ENCODE data around the gene ERCC2.

Gene ERCC2

DNA sequence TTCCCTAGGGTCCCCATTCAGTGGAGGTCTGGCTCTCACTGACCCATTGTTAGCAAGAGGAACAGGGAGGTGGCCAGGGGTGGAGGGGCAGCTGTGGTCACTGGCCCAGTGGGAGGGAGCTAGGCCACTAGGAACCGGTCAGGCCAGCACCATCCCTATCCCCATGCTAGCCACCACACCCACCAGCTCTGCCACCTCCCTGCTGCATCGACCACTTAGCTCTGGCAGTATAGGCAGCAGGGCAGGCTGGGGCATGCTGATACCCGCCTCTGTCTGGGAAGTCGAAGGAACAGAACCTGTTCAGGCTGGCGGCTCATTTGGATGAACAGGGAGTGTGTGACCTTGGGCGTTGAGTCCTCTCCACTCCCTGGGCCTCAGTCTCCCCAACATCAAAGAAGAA is 29.8 kb upstream of the ERCC2 start:
- DNase-seq, result no peak

DNA sequence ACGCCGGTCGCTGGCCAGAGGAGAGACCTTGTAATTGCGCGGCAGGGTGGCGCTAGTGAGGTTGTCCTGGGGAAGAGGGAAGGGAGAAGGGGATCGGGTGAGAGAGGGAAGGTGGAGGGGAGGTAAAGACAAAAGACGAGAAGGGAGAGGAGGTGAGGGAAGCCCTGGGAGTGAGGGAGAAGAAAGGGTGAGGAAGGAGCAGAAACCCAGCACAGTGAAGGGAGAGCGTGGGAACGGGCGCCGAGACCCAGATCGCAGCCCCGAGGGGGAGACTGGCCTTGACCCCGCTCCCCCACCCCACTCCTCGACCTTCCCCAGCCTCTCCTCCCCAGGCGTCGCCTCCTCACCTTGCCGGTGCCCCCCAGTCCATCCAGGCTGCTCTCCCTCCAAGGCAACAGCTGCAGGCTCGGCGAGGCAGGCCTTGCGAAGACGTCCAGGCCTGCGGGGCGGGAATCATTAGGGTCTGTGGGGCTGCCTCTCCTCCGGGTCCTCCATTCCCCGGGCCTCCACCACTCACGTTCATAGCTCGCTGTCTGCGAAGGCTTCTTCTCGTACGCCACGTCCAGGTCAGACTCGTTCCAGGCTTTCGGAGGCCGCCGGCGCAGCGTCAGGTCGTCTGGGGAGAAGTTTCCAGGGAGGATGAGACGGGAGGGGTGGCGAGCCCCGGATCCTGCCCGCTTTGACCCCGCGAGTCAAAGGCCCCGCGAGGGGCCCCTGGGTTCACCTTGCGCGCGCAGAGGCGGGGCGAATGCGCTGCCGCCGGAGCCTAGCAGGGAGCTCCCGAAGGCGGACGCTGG is 25.6 kb upstream of the ERCC2 start:
- DNase-seq, result no peak

- no peak for DNase-seq
These were observed 21.7 kb upstream of the ERCC2 start for GRCh38 chr19:45391871-45392665.

DNA sequence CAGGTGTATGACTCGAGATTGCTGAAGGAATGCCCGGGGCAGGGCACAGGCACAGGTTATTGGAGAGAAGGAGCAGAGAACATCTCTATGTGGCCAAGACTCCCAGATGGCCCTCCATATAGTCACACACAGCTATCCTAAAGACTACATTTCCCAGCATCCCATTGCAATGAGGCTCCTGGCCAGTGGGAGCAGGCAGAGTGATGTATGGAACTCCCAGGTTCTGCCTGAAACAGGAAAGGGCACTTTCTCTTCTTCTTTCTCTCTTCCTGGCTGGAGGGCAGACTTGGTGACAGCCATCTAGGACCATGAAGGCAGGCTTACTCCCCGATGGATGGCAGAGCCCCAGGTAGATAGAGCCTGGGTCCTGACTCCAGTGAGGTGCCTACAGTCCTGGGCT is 21.0 kb upstream of the ERCC2 start:
- DNase-seq, result no peak

GRCh38 chr19:45385392-45386221 is 15.2 kb upstream of the ERCC2 start:
- DNase-seq, result no peak

- DNase-seq, result no peak
These were observed 12.1 kb upstream of the ERCC2 start for GRCh38 chr19:45382426-45382825.

GRCh38 chr19:45380107-45380506 is 9.7 kb upstream of the ERCC2 start:
- no peak for DNase-seq

DNA sequence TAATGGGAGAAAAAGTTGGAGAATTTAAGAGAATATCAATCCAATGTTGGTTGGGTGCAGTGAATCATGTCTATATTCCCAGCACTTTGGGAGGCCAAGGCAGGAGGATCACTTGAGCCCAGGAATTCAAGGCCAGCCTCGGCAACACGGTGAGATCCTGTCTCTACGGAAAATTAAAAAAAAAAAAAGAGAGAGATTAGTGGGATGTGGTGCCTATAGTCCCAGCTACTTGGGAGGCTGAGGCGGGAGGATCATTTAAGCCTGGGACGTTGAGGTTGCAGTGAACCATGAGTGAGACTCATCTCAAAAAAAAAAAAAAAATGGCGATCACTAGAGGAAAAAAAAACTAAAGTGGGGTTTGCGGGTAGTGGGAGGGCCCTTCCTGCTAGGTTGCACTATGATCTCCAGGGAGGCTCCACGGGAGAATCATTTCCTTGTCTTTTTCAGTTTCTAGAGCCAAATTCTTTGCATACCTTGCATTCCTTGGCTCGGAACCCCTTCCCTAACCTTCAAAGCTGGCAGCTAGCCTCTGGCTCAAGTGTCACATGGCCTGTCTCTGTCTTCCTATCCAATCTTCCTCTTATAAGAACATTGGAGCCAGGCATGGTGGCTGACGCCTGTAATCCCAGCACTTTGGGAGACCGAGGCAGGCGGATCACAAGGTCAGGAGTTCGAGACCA is 5.8 kb upstream of the ERCC2 start:
- DNase-seq, result no peak

- DNase-seq, result no peak
These were observed 1.5 kb downstream of the ERCC2 start for GRCh38 chr19:45368737-45369340.

DNA sequence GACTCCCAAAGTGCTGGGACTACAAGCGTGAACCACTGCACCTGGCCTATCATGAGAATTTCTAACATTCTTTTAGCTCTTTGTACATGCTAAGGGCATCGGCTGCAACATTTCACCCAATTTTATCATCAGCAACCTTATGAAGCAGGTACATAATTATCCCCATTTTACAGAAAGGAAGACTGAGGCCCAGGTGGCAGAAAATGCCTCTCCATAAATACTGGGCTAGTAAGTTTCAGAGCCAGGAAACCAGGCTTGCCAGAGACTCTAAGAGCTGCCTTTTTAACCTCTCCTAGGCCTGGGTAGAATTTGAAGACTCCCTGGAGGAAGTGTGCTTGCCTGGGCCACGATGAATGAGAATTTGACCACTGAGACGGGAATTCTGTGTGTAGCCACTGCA is 2.2 kb downstream of the ERCC2 start:
- DNase-seq, result no peak

DNA sequence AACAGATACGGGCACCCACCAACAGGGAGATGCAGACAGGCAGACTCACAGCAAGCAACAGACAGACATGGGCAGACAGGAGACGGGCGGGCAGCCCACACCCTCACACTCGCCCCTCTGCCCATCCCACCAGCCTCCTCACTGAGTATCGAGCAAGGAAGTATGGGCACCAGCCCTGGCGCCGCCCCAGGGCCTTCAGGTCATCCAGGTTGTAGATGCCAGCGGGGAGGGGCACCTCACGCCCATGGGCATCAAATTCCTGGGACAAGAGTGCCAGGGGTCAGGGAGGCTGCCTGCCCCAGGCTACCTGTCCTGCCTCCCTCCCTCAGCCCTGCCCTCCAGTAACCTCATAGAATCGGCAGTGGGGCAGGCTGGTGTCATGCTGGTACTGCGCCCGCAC is 5.7 kb downstream of the ERCC2 start:
- no peak for DNase-seq

- no peak for DNase-seq
These were observed 6.4 kb downstream of the ERCC2 start for GRCh38 chr19:45363861-45364459.

DNA sequence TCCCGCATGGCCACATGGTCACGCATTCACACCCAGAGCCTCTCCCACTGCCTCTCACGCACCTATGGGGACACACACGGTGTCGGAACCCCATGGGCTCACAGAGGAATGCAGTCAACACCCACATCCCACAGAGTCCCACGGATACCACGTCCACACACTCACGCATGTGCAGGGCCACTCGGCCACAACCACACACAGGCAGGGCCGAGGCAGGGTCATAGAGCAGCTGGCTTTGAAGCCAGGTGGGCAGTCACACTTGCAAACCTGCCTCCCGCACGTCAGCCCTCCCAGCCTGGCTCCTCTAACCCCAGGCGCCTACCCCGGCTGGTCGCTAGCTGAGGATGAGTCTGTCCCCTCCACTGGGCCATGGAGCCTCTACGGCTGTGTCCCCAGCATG is 8.1 kb downstream of the ERCC2 start:
- DNase-seq, result no peak

- no peak for DNase-seq
These were observed 8.8 kb downstream of the ERCC2 start for GRCh38 chr19:45361608-45362007.

DNA sequence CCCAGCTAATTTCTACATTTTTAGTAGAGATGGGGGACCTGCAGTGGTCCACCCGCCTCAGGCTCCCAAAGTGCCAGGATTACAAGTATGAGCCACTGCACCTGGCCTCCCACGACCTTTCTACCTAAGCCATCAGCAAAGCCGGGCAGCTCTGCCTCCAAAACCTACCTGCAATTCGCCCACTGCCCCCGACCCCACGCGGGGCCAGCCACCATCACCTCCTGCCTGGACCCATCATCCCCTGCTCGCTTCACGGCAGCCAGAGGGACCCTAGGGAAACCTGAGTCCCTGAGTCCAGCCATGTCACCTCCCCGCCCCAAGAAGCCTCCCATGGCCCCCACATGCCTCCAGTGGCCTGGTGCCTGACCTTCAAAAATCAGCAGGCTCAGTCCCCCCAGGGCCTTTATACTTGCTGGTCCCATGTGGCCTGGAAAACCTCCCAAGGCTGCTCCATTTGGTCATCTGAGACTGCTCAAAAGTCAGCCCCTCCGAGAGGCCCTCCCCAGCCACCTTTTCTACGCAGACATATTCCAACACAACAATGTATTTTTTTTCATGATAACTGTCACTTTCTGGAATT is 12.1 kb downstream of the ERCC2 start:
- DNase-seq, result no peak

DNA sequence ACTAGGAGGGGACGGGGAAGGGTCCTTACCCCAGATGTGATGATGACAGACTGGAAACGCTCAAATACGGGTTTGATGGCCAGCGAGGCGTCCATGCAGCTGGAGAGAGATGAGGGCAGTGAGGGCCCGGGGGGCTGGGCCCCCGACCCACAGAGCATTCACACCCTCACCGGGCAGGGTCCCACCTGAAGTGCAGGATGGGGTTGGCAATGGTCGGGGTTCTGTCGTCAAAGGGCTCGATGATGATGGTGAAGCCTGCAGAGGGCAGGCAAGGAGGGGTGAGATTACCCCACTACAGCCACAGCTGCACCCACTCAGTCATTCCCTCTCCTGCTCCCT is 13.0 kb downstream of the ERCC2 start:
- DNase-seq, result no peak

GRCh38 chr19:45356760-45357444 is 13.5 kb downstream of the ERCC2 start:
- DNase-seq, result no peak

DNA sequence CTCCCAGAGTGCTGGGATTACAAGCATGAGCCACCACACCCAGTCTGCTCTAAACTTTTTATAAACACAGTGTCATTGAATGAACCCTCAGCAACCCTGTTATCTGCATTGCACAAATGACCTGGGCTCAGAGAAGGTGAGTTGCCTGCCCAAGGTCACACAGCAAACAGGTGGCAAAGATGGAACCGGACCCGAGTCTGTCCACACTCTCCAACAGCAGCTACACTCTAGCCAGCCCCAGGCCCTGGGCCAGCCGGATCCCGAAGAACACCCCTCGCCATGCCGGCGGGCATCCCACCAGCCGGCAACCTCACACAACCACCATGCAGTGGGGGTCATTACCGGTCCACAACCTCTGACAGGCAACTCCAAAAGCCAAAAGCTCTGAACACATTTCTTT is 14.5 kb downstream of the ERCC2 start:
- DNase-seq, result no peak

DNA sequence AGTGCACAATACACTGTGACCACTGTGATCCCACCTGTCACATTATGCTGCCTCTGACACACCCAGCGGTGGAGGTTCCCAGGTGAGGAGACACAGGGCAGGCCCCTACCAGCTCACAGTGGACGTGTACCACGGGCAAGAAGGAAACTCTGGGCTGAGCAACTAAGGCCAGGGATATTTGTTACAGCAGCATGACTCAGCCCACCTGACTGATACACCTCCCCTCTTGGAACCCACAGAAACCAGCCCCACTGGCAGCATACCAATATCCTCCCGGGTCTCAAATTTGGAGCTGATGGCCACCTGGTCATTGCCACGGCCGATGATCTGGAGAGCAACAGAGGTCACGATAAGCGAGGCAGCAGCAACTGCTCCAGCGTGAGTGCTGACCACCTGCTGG is 15.0 kb downstream of the ERCC2 start:
- no peak for DNase-seq

GRCh38 chr19:45354241-45354842 is 16.0 kb downstream of the ERCC2 start:
- DNase-seq, result no peak
